Stimulated activated CD8-positive, alpha-beta memory T cell treated with anti-CD3 and anti-CD28 coated beads, Interleukin-7, amount 100 ng/mL, for 24 hours (primary cell): ENCODE data around the gene ZNF761.
"Not testable (repeated sequence)": the region's sequence is repeated elsewhere in the genome, so short reads cannot be mapped to it uniquely, and the experiment has no call there.

Experiments
- DNase-seq: peaks from one replicate; pipeline ENCODE4 v3.0.0-alpha.2; 2020; ENCODE audit warnings: low read depth

ZNF761 gene

DNA sequence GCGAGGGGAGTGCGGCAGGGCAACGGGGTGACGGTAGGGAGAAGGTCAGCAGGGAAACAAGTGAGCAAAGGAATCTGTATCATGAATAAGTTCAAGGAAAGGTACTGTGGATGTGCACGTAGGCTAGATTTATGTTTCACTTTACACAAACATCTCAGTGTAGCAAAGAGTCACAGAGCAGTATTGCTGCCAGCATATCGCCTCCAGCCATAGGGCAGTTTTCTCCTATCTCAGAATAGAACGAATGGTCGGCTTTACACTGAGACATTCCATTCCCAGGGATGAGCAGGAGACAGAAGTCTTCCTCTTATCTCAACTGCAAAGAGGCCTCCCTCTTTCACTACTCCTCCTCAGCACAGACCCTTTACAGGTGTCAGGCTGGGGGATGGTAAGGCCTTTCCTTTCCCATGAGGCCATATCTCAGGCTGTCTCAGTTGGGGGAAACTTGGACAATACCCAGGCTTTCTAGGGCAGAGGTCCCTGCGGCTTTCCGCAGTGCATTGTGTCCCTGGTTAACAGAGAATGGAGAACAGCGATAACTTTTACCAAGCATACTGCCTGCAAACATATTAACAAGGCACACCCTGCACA is 28.4 kb downstream of the ZNF761 start:
- not testable (repeated sequence) for DNase-seq

DNA sequence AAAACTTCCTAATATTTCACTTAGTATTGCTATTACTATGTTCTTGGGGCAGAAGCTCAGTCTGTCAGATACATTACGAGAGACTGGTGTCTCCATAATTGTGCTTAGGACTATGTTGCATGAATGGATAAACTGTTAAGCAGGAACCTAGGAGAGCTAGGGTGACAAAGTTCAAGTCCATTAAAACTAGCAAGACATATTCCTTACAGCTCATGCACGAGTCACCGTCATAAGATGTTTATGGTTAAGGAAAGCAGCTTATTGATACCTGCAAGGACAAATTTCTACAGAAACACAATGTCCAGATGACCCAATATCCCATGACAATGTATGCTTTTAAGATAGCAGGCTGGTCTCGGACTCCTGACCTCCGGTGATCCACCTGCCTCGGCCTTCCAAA is 30.1 kb downstream of the ZNF761 start:
- DNase-seq, result no peak

DNA sequence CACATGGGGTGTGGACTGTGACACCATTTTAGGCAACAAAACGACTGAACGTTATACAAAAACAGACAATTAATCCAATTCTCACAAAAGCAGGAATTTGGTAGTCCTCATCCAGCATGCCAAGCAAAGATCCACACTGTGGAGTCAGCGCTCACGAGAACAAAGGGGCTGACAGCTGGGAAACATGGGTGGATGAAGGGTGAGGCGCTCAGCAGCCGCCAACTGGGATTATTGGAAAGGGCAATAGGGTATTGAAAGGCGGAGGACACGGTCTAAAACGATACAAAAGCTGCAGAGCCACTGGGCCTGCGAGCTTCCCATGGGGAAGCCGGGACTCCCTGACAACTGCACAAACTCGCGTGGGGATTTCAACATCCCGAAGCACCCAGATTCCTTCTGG is 31.1 kb downstream of the ZNF761 start:
- no peak for DNase-seq

DNA sequence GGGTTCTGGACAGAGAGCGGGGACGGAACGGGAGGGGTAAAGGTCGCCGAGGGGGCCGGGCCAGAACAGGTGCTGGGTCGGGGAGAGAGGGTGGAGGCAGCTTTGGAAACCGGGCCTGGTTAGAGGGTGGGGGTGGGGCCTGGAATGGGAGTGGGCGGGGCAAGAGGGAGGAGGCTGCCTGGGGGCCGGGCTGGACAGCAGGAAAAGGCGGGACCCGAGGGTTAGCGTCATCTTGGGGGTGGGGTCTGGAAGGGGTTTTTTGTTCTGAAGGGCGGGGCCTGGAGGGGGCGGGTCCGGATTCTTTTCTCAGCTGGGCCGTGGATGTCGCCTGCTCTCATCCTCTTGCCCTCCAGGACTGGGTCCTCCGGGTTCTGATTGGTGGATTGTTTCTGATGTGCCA is 31.5 kb downstream of the ZNF761 start:
- DNase-seq, result no peak

DNA sequence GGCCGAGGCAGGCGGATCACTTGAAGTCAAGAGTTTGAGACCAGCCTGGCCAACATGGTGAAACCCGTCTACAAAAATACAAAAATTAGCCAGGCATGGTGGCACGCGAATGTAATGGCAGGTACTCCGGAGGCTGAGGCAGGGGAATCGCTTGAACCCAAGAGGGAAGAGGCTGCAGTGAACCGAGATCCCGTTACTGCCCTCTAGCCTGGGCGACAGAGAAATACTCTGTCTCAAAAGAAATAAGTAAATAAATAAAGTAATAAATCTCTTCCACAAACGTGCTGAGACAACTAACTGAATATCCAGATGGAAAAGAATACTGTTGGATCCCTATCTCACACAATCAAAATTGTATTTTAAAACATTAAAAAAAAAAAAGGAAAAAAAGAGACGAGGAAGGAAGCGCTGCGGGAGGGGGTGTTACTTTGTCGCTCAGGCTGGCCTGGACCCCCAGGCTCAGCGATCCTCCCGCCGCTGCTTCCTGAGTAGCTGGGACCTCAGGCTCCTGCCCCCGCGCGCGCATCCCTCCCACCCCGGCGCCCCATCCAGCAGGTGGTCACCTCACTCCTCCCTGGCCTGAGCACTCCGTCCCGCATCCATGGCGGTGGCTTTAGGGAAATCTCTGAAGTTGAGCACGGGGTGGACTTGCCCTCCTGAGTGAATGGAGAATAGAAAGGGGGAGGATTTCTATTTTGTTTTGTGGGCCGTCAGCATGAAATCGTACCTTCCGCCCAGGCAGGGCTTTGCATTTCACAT is 35.1 kb downstream of the ZNF761 start:
- peak; percentile 1 for DNase-seq

DNA sequence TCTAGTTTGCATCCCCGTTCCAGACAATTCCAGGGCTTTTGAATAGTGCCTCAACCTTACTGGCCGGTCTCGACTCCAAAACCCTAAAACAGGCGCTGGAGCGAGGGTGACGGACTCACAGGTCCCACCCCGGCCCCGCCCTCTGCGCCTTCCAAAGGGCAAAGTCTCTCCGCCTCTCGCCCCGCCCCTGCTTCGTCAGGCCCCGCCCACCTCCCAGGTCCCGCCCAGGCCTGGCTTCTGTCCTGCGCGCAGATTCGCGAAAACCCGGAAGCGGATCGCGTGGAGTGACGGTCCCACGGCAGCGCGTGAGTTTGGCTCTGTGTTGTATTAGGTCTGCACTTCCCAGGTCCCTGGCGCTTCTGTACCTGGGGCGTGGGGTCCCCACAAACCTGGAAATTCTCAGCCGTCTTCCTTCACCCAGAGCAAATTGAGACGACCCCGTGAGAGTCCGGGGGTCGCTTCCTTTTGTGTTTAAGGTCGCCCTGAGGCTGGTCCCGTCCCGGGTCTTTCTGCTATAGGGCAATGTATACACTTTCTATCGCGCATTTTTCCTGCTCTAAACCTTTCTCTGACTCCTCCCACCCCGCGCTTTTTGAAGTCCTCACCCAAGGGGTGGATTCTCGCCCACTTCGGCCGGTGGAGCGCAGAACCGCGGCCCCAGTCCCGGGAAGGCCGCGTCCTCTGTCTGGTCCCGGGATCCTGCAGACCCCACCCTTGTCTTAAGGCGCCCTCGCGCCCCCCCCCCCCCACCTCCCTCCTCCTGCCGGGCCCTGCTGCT is 35.9 kb downstream of the ZNF761 start, which contains the start of gene ZNF813:
ZNF813 (plus strand) TSS at position 249 of the 778 bp plus-strand sequence. CDS start 16,090 bp downstream, outside the sequence.
- peak; percentile 98 for DNase-seq

DNA sequence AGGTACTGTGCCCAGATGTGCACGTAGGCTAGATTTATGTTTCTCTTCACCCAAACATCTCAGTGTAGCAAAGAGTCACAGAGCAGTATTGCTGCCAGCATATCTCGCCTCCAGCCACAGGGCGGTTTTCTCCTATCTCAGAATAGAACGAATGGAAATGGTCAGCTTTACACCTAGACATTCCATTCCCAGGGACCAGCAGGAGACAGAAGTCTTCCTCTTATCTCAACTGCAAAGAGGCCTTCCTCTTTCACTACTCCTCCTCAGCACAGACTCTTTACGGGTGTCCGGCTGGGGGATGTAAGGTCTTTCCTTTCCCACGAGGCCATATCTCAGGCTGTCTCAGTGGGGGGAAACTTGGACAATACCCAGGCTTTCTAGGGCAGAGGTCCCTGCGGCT is 36.8 kb downstream of the ZNF761 start:
- DNase-seq, result not testable (repeated sequence)

DNA sequence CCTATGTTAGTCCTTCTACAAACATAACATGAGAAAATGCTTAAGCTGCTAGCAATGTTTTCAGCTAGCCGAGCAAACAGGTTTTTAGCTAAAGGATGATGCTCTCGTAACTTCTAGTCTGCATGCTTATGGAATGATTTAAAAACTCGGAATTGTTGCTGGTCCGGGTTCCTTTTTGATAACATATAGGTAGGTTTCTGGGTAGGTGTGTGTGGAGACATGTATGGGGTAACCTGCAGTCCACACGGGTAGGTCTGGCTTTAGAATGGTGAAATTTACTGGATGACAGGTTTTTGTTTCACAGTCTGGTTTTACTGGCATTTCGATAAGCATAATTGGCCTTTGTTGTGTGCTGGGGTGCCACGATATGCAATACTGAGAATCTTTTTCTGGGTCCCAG is 40.1 kb downstream of the ZNF761 start:
- DNase-seq, result no peak

DNA sequence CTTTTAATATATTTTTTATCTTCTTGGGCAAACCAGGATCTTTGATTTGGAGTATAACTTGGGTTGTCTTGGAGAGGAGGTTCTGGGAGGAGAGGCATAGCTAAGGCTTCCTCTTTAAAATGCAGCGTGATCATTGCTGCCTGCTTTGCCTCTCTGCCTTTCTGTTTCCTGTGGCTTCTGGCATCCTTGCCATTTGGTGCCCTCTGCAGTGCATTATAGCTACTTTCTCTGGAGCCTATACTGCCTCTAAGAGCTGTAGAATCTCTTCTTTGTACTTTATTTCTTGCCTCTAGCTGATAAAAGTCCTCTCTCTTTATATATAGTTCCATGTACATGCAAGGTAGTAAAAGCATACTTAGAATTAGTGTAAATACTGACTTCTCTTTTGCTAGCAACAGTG is 43.0 kb downstream of the ZNF761 start:
- not testable (repeated sequence) for DNase-seq

DNA sequence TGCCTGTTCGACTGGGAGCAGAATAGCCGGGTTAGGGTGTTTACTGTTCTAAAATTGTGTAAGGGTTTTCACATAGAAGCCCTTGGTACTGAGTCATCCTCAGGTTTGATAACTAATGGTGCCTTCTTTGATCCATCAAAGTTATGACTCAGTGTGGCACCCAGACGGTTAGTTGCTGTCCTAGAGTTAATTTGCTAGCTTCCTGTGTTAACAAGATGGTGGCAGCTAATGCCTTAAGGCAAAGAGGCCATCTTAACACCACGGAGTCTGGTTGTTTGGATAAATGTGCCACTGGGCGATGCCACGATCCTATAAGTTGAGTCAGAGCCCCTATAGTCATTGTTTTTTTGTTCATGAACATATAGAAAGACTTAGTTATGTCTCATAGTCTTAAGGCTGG is 43.7 kb downstream of the ZNF761 start:
- DNase-seq, result not testable (repeated sequence)

DNA sequence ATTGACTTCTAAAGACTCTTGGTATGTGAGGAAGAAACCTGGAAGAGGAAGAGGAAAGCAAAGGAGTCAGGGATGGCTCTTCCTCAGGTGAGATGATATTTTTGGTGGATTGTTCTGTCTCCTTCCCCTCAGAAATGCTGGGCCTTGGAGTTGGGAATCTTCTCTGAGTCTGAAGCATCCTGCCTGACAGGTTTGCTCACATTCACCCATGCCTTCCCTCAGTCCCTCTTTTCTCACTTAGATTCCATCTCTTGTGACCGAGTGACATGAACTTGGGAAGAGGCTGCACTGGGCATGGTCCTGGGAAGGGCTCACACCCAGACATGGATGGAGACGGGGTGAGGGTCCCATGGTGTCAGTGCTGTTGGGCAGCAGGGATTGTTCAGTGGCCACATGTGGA is 52.0 kb downstream of the ZNF761 start:
- DNase-seq, result not testable (repeated sequence)

DNA sequence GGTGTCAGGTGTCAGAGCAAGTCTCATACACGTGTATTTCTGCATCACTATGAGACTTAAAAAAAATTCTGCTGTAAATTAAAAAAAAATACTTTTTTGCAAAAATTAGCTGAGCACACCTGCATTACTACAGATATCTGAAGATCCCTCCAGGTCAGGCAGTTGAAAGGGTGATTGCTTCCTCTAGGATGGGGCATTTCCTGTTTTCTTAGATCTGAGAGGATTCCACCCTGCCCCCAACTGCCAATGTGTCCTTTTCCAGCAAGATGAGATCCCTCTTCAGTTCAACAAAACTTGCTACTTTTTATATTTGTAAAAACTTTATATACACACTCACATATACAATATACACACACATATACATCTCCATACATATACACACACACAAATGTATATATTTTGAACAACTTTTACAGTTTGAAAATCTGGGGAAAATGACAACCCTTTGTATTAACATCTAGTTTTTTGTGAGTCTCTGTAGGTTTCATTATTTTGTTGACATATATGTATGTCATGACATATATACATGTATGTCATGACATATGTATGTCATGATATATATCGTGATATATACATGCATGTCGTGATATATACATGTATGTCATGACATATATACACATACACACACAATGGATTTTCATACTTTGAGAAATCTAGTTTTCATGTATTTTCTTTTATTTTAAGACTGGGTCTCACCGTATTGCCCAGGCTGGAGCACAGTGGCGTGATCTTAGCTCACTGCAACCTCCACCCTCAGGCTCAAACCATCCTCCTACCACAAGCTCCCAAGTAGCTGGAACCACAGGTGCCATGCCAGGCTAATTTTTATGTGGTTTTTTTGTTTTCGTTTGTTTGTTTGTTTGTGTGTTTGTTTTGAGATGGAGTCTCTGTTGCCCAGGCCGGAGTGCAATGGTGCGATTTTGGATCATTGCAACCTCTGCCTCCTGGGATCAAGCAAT is 53.5 kb downstream of the ZNF761 start:
- no peak for DNase-seq

DNA sequence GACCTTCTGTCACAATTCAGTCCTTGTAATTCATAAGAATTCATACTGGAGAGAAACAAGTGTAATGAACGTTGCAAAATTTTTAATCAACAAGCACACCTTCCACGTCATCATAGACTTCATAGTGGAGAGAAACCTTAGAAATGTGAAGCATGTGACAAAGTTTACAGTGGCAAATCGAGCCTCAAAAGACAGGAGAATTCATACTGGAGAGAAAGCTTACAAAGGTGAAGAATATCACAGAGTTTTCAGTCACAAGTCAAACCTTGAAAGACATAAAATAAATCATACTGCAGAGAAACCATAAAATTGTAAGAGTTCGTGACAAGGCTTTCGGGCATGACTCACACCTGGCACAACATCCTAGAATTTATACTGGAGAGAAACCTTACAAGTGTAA is 60.4 kb downstream of the ZNF761 start:
- no peak for DNase-seq

DNA sequence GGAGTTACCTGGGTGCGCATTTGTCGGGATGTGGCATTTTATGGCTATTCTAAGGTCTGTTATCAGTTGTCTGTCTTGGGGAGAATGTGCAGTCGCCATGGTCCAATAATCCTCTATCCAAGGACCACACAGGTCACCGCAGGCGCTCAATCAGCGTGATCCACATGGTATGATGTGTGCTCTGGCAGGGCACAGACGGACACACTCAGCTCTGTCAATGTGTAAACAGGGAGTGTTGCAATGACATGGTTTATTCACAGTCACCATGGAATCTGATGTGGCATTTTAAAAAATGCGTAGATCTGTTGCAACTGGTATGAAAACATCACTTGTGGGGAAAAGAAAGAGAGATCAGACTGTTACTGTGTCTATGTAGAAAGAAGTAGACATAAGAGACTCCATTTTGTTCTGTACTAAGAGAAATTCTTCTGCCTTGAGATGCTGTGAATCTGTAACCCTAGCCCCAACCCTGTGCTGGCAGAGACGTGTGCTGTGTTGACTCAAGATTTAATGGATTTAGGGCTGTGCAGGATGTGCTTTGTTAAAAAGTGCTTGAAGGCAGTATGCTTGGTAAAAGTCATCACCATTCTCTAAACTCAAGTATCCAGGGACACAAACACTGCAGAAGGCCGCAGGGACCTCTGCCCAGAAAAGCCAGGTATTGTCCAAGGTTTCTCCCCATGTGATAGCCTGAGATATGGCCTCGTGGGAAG is 65.7 kb downstream of the ZNF761 start:
- DNase-seq, result not testable (repeated sequence)

DNA sequence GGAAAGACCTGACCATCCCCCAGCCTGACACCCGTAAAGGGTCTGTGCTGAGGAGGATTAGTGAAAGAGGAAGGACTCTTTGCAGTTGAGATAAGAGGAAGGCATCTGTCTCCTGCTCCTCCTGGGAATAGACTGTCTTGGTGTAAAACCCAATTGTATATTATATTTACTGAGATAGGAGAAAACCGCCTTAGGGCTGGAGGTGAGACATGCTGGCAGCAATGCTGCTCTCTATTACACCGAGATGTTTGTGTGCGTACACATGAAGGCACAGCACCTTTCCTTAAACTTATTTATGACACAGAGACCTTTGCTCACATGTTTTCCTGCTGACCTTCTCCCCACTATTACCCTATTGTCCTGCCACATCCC is 66.2 kb downstream of the ZNF761 start:
- DNase-seq, result not testable (repeated sequence)

DNA sequence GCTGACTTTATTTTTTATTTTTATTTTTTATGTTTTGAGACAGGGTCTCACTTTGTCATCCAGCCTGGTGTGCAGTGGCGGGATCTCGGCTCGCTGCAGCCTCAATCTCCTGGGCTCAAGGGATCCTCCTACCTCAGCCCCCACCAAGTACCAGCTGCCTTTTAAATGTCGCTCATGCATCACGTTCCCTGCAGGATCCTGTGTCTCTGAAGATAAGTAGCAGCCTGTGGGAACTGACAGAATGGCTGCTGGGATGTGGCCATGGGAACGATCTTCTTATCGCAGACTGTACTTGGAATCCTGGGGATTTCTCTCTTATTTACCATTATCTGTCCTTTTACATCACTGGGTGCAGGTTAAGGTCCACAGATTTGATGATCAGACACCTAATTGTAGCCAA is 71.4 kb downstream of the ZNF761 start:
- DNase-seq, result not testable (repeated sequence)

DNA sequence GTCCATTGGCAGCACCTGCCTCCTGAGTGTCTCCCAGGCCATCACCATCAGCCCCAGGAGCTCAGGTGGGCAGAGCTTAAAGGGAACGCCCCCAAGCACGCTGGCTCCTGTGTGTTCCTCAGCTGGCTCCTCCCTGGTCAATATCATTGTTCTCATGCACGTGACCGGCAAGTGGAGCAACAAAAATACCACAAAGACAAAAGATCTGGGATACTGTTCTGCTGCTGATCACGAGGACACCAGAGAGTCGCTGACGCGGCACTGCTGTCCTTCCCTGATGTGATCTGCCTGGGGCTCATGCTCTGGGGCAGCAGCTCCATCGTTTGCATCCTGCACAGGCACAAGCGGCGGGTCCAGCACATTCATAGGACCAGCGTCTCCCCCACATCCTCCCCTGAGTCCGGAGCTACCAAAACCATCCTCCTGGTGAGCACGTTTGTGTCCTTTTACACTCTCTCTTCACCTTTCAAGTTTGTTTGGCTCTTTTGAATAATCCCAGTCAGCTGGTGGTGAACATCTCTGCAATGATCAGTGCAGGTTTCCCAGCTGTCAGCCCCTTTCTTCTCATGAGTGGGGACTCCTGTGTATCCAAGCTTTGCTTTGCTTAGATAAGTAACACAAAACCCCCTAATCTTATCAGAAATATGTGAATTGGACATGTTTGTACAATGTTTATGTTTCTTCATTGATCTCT is 72.0 kb downstream of the ZNF761 start:
- DNase-seq, result not testable (repeated sequence)

DNA sequence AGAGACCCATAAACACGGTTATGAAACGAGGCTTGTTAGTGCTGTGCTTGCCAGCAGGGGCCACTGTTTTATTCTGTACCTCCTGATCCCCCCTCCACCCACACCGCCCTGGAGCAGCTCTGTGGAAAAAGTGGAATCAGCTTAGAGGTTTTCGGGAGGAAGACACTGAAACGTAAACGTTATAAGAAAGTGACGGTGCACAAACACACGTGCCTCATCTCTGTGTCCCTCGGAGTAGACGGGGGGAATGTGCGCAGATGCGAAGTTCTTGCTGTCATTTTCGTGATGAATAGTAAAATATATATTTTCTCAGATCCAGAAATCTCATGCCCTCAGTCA is 72.5 kb downstream of the ZNF761 start:
- not testable (repeated sequence) for DNase-seq

DNA sequence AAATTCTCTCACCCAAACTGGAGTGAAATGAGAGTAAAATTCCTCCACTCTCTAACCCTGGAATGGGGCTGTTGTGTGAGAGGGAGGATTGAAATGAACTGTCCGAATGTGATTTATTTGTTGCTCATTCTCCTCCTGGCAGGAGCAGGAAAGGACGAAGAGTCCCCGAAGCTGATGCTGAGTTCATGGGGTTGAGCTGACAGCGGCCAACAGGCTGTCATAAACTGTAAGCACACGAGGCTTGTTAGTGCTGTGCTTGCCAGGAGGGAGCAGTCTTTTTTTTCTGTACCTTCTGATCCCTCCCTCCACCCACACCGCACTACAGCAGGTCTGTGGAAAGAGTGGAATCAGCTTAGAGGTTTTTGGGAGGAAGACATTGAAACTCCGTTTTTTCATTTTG is 73.1 kb downstream of the ZNF761 start:
- DNase-seq, result no peak

DNA sequence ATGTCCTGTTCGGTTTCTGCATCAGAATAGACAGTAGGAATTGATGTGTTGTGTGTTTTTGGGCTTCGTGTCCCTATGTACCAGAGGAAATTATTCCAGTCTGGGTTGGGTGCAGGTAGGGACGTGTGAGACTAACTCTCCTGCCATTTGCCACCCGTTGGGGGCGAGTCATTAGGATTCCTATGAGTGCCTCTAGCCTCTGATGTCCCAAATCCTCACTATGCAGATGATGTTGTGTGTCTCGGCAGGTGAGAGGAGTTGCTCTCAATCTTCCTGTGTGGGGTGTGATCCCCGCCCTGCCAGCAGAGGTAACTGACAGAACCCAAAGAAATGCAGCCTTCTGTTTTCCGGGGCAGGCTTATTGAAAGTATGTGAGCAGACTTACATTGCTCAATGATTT is 74.9 kb downstream of the ZNF761 start:
- no peak for DNase-seq
